GM23338 (cell line): ENCODE measurements around the gene FGF11. TPM values are rescaled to one million over a fixed set of nuclear protein-coding genes. Genes with fewer than 3 reads are reported as not detected.
A peak's percentile ranks its signal among the peaks of the same experiment; 100 is the strongest.

Experiments
- ATAC-seq: fragments of 200-7000 bp; cut with Tn5 transposase; 3 replicates; pipeline ENCODE4 v1.9.1; 2020
- DNase-seq: peaks from one replicate; pipeline ENCODE4 v3.0.0-alpha.2; 2015; ENCODE audit warnings: low spot score
- H2AFZ ChIP-seq: fragments of 200-600 bp; sonication (generic); 2 replicates; pipeline ENCODE4 v1.8.0; 2016; ENCODE audit warnings: antibody characterized with exemption, mild to moderate bottlenecking, moderate library complexity
- H3F3A ChIP-seq: fragments of 200-600 bp; sonication (generic); replicated peaks from 2 replicates; pipeline ENCODE4 v1.8.0; 2017; ENCODE audit warnings: antibody characterized with exemption, mixed run types, low read depth
- H3K27ac ChIP-seq: fragments of 200-600 bp; sonication (generic); 2 replicates; pipeline ENCODE4 v1.6.1; 2016; ENCODE audit warnings: low read depth
- H3K27me3 ChIP-seq: fragments of 200-600 bp; sonication (generic); 2 replicates; pipeline ENCODE4 v1.8.0; 2016; ENCODE audit warnings: mild to moderate bottlenecking, mixed run types, moderate library complexity; ENCODE audit not compliant: insufficient read depth
- H3K36me3 ChIP-seq: fragments of 200-600 bp; sonication (generic); 2 replicates; pipeline ENCODE4 v1.8.0; 2016; ENCODE audit warnings: mild to moderate bottlenecking; ENCODE audit not compliant: insufficient read depth
- H3K4me1 ChIP-seq: fragments of 200-600 bp; sonication (generic); 2 replicates; pipeline ENCODE4 v1.8.0; 2016; ENCODE audit warnings: mild to moderate bottlenecking, moderate library complexity; ENCODE audit not compliant: insufficient read depth
- H3K4me2 ChIP-seq: fragments of 200-600 bp; sonication (generic); 2 replicates; pipeline ENCODE4 v1.7.1; 2017; ENCODE audit warnings: mixed run types
- H3K4me3 ChIP-seq: fragments of 200-600 bp; sonication (generic); 2 replicates; pipeline ENCODE4 v1.6.1; 2016; ENCODE audit warnings: mixed run types
- H3K79me2 ChIP-seq: fragments of 200-600 bp; sonication (generic); replicated peaks from 2 replicates; pipeline ENCODE4 v1.8.0; 2017; ENCODE audit warnings: mild to moderate bottlenecking; ENCODE audit not compliant: insufficient read depth
- H3K9me2 ChIP-seq: fragments of 200-600 bp; sonication (generic); 2 replicates; pipeline ENCODE4 v1.8.0; 2017; ENCODE audit not compliant: insufficient read depth
- H4K20me1 ChIP-seq: fragments of 200-600 bp; sonication (generic); replicated peaks from 2 replicates; pipeline ENCODE4 v1.8.0; 2017; ENCODE audit warnings: mild to moderate bottlenecking; ENCODE audit not compliant: insufficient read depth
- H3K27ac Mint-ChIP-seq: 2 replicates; pipeline ENCODE4 v1.8.0; 2020; ENCODE audit warnings: inconsistent platforms, mild to moderate bottlenecking, moderate library complexity, mixed read lengths
- H3K27me3 Mint-ChIP-seq: 3 replicates; pipeline ENCODE4 v1.8.0; 2022; ENCODE audit warnings: low read depth, mild to moderate bottlenecking, moderate library complexity, mixed read lengths, inconsistent platforms; ENCODE audit not compliant: insufficient read depth, poor library complexity
- H3K36me3 Mint-ChIP-seq: 3 replicates; pipeline ENCODE4 v1.8.0; 2021; ENCODE audit warnings: low read depth, mild to moderate bottlenecking, inconsistent platforms, moderate library complexity, mixed read lengths
- H3K4me1 Mint-ChIP-seq: 3 replicates; pipeline ENCODE4 v1.8.0; 2020; ENCODE audit warnings: mild to moderate bottlenecking, inconsistent platforms, mixed read lengths
- H3K4me3 Mint-ChIP-seq: 3 replicates; pipeline ENCODE4 v1.8.0; 2021; ENCODE audit warnings: moderate library complexity, mild to moderate bottlenecking, inconsistent platforms, mixed read lengths
- H3K9me3 Mint-ChIP-seq: 3 replicates; pipeline ENCODE4 v1.8.0; 2020; ENCODE audit warnings: moderate library complexity, mild to moderate bottlenecking, inconsistent platforms, mixed read lengths
- CREB1 ChIP-seq: fragments of 250-450 bp; sonication (Bioruptor Pico); IDR thresholded peaks from 2 replicates; pipeline ENCODE4 v1.5.0; 2020; ENCODE audit warnings: low read depth, mild to moderate bottlenecking, moderate library complexity
- CTCF ChIP-seq, 2 experiments: fragments of 200-600 bp in 1 of 2; sonication (generic) in 1 of 2; conservative IDR thresholded peaks; 2 replicates each; pipeline versions ENCODE4 v1.5.1 to v1.6.1; 2016 to 2017; ENCODE audit warnings: antibody characterized with exemption in 2 of 2, low read depth in 2 of 2, mild to moderate bottlenecking in 2 of 2, moderate library complexity in 1 of 2
- ETS1 ChIP-seq: IDR thresholded peaks from 2 replicates; pipeline ENCODE4 v1.6.1; 2016; ENCODE audit warnings: antibody characterized with exemption
- EZH2 ChIP-seq: fragments of 200-600 bp; sonication (generic); IDR thresholded peaks from one replicate; pipeline ENCODE4 v1.8.0; 2017; ENCODE audit warnings: antibody characterized with exemption, mild to moderate bottlenecking, low read depth; ENCODE audit not compliant: unreplicated experiment
- EZH2phosphoT487 ChIP-seq: fragments of 200-600 bp; sonication (generic); IDR thresholded peaks from one replicate; pipeline ENCODE4 v1.8.1; 2018; ENCODE audit warnings: antibody characterized with exemption; ENCODE audit not compliant: unreplicated experiment
- JUNB ChIP-seq: IDR thresholded peaks from one replicate; pipeline ENCODE4 v1.6.1; 2016; ENCODE audit warnings: antibody characterized with exemption; ENCODE audit not compliant: unreplicated experiment
- NANOG ChIP-seq: IDR thresholded peaks from 2 replicates; pipeline ENCODE4 v1.6.1; 2016; ENCODE audit warnings: antibody characterized with exemption, borderline replicate concordance
- POLR2AphosphoS5 ChIP-seq: IDR thresholded peaks from 2 replicates; pipeline ENCODE4 v1.6.1; 2016; ENCODE audit warnings: antibody characterized with exemption, low read depth
- REST ChIP-seq: IDR thresholded peaks from one replicate; pipeline ENCODE4 v1.6.1; 2018; ENCODE audit warnings: antibody characterized with exemption; ENCODE audit not compliant: unreplicated experiment
- STAT1 ChIP-seq: IDR thresholded peaks from one replicate; pipeline ENCODE4 v1.6.1; 2016; ENCODE audit warnings: antibody characterized with exemption; ENCODE audit not compliant: unreplicated experiment
- ZNF114 ChIP-seq: fragments of 250-450 bp; sonication (Bioruptor Pico); IDR thresholded peaks from 2 replicates; pipeline ENCODE4 v1.5.0; 2020; ENCODE audit warnings: mild to moderate bottlenecking, moderate library complexity
- ZNF331 ChIP-seq: fragments of 250-450 bp; sonication (Bioruptor Pico); IDR thresholded peaks from 2 replicates; pipeline ENCODE4 v1.5.0; 2020; ENCODE audit warnings: low read depth, mild to moderate bottlenecking, moderate library complexity
- ZNF462 ChIP-seq: fragments of 250-450 bp; sonication (Bioruptor Pico); IDR thresholded peaks from 2 replicates; pipeline ENCODE4 v1.5.0; 2020; ENCODE audit warnings: mild to moderate bottlenecking, moderate library complexity
- polyA plus RNA-seq: library from polyadenylated mRNA; unstranded; fragments of >200 nt; fragmentation: Nextera tagmentation; extraction: Ambion mirVana; gene quantifications from 2 replicates; pipeline ENCODE4 v1.2.1, GENCODE V29; 2016
- total RNA-seq: library from RNA; depleted of rRNA; stranded (reverse); fragments of >200 nt; shearing (Covaris generic); gene quantifications from 2 replicates; pipeline ENCODE4 v1.2.3, GENCODE V29; 2014

Gene FGF11
- total and polyA plus RNA-seq, 2 experiments from 2014 or later = 11.1 to 16.6 TPM

GRCh38 chr17:7486181-7486580, 46.9 kb downstream of the FGF11 start:
- Histone ChIP-seq H3K4me2 (peak overlapping the region; percentile 78), H3K4me1 (peaks cover 18% of the 10 kb centered on the region), H3K79me2 (peaks cover 65% of the 10 kb centered on the region), H3K27me3 (no peaks in the 10 kb centered on the region), H2AFZ (no peak overlapping the region), H3K36me3 (no peaks in the 10 kb centered on the region), H4K20me1 (peaks cover 41% of the 10 kb centered on the region), H3K4me3 (peak overlapping the region; percentile 86), H3F3A (peaks cover 20% of the 10 kb centered on the region; the same call in 1 of the 2 replicates), H3K9me2 (no peaks in the 10 kb centered on the region), H3K27ac (no peak overlapping the region; the same call in 1 of the 2 replicates)
- peaks cover 33% of the 10 kb centered on the region for H3K36me3 Mint-ChIP-seq
- no peak overlapping the region for H3K27ac Mint-ChIP-seq
- peaks cover 44% of the 10 kb centered on the region for H3K4me1 Mint-ChIP-seq
- H3K27me3 Mint-ChIP-seq = peaks cover 27% of the 10 kb centered on the region
- no peaks in the 10 kb centered on the region; the same call in 2 of the 3 replicates for H3K9me3 Mint-ChIP-seq
- no peak for DNase-seq
- no peak for ATAC-seq
- TF ChIP-seq ZNF462 (CRISPR knock-in tag) = no peak
- no peak for TF ChIP-seq ETS1
- no peak for TF ChIP-seq JUNB
- no peak for TF ChIP-seq POLR2AphosphoS5
- TF ChIP-seq NANOG = no peak
- TF ChIP-seq ZNF114 = no peak
- no peak for TF ChIP-seq EZH2
- TF ChIP-seq STAT1 = no peak
- TF ChIP-seq REST = no peak
- TF ChIP-seq EZH2phosphoT487 = no peak
- TF ChIP-seq ZNF331 (CRISPR knock-in tag) = no peak
- TF ChIP-seq CREB1 (CRISPR knock-in tag) = no peak
- no peak for TF ChIP-seq CTCF (conservative IDR thresholded peaks at IDR 0.05; ENCODE audit: low read depth in 2 of 2)
- peak overlapping the region; percentile 93 for H3K4me3 Mint-ChIP-seq
